ENCODE data around the gene SULF2.
"Not testable (repeated sequence)": the region's sequence is repeated elsewhere in the genome, so short reads cannot be mapped to it uniquely, and the experiment has no call there.

The SULF2 gene

DNA sequence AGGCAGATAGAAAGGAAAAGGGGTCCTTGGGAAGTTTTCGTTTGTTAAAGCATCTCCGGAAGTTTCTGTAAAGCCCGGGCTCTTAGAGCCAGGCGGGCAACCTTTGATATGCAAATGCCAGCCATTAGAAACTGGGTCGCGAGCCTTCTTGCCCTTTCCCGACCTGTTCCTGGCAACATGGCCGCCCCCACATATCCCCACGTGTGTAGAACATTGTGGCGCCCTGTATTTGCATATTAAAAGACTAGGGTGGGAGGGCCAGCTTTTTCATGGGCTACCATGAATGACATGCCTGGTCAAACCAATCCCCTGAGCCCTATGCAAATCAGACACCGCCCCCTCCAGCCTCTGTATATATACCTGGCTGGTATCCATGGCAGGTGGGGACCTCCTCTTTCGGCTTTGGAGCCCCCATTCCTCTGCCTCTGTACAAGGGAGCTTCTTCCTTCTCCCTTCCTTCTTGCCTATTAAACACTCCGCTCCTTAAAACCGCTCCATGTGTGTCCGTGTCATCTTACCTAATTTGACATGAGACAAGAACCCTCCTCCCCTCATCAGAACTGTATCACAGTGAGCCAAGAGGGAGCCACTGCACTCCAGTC, 19.0 kb upstream of the SULF2 start:
- DNase-seq = not testable (repeated sequence)

DNA sequence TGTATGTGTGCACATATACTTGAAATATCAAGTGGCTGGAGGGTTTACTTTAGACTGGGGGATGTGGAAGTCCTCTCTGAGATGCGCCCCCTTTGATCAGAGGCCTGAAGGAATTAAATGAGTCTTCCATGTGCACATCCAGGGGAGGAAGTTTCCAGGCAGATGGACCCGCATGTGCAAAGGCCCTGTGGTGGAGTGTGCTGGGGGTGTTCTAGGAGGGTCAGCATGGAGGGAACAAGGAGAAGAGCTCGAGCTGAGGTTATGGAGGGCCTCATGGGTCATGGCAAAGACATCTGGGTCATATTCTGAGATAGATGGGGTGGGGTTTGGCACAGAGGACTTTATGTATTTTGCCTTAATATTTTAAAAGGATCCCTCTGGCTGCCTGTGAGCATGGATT, 17.7 kb upstream of the SULF2 start:
- DNase-seq = no peak

DNA sequence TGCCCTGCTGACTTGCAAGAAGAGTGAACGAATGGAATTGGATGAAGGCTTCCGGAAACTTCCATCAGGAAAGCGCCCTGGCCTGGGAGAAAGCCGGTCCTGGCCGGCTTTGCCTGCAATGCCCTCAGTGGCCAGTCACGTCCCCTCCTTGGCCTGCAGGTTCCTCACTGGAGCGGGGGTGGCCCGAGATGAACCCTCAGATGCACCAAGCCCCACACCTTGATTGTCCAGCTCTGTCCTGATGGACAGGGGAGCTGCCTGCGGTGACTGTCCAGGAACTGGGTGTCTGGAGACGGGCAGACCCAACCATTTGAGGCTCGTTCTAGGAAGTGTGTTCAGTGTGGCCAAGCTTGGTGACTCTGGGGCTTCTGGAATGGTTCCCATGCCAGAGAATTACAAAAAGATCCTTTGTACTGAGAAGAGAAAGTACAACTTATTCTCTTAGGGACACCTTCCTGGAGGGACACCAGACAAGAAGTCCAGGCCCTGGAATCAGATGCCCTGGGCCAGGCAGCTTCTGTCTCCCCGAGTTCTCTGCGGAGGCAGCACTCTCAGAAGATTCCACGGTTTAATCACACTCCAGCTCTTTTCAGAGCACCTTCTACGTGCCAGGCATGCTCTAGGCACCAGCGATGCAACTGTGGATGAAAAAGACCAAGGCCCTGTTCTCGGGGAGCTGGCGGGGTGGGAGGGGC, 17.1 kb upstream of the SULF2 start:
- DNase-seq = no peak

DNA sequence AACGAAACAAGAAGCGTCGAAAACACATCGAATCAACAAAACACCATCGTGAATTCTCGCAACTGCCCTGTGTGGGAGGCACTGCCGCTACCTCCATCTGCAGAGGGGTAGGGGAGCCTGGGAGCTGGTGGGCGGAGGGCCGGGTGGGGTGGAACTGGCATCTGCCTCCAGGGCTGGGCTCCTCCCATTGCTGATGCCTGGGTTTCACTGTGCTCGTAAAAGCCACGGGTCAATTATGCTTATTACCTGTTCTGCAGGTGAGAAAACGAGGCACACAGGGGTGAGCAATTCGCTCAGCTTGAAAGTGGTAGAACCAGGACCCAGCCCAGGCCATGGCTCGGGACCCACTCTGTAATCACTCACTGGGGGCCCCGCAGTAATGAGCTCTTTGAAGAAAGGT, 16.5 kb upstream of the SULF2 start:
- DNase-seq = no peak

DNA sequence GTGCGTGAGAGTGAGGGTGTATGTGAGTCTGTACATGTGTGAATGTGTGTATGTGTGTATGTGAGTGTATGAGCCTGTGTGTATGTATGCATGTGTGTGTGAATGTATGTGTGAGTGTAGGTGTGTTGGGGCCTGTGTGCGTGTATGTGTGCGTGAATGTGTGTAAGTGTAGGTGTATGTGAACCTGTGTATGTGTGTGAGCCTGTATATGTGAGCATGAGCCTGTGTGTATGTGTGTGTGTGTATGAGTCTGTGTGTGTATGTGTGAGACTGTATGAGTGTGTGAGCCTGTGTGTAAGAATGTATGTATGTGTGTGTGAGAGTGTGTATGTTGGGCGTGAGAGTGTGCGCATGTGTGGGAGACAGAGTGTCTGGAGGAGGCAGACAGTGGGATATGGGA, 15.8 kb upstream of the SULF2 start:
- no peak for DNase-seq

DNA sequence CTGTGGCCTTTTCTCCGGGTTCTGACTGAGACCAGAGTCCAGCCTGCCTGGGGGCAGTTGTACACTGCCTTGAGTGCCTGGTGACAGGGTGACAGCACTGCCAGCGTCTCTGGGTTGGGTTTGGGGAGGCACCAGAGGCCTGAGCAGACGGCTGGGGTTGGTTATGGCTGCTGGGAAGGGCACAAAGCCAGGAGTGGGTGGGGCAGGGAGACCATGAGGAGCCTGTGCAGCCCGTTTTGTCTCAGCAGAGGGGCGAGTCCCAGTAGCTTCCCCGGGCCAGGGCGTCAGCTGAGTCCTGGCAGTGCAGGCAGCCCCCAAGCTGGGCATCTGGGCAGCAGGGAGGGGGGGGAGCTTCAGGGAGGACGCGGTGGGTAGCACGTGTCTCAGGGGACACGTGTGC, 15.3 kb upstream of the SULF2 start:
- DNase-seq = no peak

DNA sequence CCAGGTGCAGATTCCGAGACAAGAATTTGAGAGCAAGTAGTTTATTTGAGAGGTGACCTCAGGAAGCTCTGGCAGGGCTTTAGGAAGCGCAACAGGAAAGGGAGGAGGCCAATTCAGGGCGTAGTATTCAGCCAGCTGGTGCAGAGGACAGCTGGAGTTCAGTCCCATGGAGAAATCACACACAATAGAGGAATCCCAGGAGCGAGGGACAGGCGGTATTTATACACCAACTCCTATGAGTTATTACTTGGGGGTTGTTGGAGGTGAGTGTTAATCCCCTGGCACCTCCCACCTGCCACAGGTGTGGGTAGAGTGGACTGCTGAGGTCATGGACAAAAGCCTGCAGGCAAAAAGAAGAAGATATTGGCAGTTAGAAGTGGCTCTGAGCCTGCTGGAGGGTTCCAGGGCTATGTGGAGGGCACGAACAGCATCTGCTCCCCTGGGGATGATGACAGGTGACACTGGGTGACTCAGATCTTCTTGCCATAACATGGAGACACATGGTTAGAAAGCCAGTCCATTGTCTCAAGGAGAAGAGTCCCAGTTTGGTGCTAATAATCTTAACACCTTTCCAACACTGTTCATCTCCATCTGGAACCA, 13.9 kb upstream of the SULF2 start:
- peak; percentile 82 for DNase-seq

DNA sequence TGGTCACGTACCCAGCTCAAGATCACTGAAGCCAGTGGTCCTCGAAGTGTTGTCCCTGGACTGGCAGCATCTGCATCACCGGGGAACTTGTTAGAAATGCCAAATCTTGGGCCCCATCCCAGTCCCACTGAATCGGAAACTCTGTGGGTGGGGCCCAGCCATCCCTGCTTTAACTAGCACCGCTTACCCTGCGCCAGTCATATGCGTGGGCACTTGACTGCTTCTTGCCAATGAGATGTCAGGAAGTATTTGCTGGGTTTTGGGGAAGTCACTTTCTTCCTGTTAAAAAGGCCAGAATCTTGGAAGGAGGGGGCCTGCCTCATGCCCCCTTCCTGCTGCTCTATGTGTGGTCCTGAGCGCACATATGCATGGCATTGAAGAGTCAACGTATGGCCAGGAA, 11.7 kb upstream of the SULF2 start:
- DNase-seq = no peak

DNA sequence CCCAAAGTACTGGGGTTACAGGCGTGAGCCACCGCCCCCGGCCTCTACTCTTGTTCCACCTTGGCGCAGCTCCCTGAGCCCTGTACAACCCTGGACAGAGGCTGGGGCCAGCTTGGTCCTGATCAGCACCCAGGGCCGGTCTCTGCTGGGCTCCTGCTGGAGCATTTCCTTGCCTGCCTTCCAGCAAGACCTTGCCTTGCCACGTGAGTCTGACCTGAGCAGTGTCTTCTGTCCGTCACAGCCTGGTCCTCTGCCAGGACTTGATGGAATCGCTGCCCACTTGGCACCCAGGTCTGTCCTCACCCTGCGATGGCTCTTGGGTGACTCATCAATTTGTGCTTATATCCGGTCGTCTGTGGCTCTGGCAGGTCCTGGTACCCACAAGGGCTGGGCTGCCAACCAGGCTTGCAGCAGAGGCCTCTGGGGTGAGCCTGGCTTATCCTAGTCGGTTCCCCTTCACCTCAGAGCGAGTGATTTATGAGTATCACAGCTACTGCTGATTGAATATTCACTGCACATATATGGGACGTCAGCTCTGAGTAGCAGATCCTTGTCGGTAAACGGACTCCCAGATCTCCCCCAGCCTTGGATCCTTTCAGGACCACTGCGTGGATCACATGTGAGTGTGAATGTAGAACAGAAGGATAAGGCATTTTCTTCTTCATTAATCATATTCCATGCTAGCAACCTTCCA, 10.1 kb upstream of the SULF2 start:
- DNase-seq = no peak

DNA sequence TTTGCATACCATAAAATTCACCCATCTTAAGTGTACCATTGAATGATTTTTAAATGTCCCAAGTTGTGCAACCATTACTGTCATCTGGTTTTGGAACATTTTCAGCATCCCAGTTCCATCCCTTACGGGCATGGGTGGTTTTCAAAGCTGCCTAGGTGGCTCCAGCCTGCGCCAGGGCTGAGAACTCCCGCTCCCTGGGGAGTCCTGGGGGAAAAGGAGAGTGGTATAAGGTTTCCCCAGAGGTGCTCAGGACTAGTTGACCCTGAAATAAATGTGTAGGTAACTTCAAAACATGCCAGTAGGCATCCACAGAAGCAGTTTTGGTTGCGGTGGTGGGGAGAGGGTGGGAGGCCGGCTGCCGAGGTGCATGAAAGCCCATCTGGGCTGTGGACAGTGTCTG, 9.0 kb upstream of the SULF2 start:
- DNase-seq = not testable (repeated sequence)

DNA sequence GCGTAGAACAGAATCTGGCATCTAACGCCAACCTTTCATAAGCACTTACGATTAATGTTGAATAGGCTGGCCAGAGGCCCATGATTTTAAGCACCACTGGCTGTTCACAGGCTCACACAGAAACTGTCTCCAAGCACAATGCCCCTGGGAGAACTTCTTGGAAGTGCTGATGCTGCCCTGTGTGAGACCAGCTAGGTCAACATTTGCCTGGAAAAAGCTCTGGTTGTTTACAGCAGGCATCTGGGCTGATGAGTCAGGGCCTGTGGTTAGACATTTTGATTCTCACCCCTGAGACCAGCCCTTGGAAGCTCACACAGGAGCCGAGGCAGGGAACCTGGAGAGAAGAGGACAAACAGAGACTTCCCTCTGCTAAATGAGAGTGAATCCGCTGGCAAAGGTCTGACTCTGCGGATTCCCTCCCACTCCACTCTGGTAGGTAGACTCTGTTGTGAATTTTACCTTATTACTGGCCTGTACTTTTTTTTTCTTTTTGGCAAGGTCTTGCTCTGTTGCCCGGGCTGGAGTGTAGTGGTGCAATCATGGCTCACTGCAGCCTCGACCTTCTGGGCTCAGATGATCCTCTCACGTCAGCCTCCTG, 6.8 kb upstream of the SULF2 start:
- DNase-seq = peak; percentile 44

DNA sequence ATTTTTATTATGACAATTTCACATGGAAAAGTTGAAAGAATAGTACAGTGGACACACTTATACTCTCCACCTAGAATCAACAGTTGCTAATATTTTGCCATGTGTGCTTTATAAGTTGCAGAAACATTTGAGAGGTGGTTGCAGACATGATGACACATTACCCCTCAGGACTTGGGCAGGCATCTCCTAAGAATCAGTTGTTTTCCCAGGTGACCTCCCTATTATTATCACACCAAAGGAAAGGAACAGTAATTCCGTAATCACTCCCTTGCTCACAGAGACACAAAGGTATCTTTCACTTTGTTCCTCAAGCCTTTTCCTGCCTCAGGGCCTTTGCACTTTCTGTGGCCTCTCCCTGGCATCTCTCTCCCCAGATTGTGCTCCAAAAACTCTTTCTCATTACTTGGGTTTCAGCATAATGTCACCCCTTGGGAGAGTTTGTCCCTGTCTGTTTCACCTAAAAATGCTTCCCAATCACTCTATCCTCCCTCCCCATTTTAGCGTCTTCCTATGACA, 5.9 kb upstream of the SULF2 start:
- DNase-seq = no peak

DNA sequence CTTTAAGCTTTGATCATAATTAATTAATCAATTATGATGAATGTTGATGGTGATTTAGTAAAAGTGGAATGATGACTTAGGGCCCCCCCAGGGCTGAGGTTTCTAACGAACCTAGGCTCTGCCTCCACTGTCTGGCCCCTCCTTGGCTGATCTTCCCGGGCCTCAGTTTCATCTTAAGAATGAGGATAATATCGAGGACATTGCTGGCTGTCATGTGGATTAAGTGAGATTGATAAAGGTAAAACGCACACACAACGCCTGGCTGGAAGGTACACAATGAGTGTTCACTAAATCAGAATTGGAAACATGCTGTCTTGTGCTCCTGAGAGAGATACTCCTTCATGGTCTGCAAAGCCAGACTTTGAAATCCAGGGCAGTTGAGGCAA, 5.3 kb upstream of the SULF2 start:
- no peak for DNase-seq

DNA sequence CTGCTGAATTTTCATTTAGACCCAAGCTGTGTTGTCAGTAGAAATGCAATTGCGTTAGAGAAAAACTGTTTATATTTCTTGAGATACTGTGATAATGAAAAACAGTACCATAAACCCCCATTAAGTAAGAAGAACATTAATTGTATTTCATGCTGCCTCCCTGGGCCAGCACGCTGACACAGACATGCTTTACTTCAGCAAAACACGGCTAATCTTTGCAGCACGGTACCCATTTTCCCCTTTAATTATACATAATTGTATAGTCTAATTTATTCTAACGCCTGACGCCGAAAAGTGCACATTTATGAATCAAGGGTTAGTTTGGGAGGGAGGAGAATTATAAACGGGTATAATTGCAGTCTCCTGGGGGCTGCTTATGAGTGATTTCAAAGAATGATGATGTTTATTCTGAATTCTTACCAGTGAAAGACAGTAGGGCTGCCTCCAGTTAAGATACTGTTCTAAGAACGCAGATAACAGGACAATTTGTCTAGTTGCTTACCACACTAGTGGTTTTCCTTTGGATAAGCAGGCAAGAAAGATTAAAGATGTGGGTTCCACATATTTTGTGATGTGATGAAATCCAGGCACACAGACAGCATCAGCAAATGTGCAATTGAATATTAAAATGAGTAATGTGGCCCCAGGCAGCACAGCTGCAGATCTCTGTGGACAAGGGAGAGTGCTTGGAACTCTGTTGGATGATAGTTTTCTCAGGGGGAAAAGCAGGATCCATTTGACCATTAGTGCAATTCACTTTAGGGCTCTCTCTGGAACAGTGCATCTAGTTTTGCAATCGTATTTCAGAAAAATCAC, 4.7 kb upstream of the SULF2 start:
- no peak for DNase-seq

DNA sequence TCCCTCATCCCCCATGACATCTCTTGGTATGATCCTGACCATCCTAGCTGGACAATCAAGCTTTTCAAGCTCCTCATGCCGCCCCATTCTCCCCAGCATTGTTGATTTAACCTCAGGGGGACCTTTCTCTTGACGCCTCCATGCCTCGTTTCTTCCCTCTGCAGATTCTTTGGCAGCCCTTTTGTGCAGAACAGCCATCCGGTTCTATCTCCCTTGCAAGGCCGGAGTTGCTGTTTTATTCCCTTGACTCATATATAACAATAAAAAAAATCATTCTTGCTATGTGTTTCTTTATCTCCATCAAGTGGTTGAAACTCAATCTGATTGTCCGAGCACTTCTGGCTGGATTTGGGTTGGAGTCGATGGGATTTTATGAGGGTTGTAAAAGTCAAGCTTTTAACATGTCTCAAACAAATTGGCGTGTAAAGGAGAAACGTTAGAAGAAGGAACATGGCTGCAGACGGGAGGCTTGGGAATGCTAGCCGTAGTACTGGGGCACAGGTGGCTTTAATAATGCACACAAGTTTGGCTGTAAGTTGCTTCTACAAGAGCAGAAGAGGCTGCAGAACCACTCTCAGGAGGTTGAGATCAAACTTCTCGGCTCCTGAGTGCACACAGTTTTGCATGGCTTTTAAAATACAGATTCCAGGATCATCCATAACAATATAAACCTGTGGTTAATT, 3.9 kb upstream of the SULF2 start:
- DNase-seq = no peak

DNA sequence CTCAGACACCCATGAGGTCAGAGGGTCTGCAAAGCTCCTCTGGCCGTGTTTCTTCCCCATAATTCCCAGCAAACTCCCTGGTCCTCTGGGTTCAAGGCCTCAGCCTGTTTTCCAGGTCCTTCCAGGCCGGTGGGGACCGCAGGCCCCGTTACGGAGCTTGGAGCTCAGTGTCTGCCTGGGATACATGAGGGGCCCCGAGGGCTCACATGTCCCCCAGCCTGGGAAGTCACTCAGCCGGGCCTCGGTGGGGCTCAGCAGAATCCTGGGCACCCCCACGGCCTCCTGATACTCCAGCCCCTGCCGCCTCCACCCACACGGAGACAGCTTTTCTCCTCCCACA, 3.4 kb upstream of the SULF2 start:
- DNase-seq = no peak

DNA sequence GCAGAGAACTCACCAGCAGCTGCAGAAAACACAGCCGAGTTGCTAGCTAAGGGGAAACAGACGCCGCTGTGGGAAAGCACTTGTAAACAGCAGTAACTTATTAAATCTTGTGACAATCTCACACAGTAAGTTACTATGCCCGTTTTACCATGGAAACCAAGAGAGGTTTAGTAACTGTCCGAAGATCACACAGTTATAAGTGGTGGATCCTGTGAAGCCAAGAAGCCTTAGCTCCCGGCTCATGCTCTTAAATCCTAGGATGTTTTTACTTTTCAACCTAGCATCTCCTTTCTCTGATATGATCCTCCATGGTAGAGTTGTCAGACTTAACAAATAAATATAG, 1.5 kb upstream of the SULF2 start:
- no peak for DNase-seq

DNA sequence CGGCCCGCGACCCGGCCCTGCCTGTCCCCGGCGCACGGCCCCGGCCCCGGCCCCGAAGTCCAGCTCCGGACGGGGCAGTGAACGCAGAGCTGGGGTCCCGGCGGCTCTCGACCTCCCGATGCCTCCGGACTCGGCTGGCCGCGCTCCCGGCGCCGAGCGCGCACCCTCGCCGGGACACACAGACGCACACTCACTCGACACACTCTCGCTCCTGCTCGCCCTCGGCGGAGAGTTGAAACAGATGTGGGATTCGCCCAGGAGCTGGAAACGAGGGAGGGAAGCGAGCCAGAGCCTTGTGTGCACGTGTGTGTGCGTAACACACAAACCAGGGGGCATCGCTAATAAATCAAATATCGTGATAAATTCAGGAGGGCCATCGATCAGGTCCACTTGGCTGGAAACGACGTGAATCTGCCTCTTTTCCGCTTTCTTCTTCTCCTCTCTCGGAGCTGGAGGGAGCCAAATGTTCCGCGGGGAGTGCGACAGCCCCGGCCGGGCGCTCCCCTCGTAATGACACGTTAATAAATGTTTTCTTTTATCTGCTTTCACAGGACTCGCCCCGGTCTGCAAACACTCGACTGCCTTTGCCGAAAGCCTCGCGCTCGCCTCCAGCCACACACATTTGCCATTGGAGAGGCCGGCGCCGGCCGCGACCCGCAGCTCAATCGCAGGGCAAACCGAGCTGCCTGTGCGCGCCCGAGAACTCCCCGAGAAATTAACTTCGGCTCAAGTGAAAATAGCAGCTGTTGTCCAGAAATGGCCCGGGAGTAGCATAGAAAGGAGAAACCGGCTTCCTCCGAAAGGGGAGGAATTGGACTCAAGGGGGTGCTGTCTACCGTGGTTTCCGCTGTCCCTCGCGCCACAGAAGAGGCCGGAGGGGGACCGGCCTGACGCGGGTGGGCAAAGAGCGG, 828 bp upstream of the SULF2 start:
- peak; percentile 84 for DNase-seq

DNA sequence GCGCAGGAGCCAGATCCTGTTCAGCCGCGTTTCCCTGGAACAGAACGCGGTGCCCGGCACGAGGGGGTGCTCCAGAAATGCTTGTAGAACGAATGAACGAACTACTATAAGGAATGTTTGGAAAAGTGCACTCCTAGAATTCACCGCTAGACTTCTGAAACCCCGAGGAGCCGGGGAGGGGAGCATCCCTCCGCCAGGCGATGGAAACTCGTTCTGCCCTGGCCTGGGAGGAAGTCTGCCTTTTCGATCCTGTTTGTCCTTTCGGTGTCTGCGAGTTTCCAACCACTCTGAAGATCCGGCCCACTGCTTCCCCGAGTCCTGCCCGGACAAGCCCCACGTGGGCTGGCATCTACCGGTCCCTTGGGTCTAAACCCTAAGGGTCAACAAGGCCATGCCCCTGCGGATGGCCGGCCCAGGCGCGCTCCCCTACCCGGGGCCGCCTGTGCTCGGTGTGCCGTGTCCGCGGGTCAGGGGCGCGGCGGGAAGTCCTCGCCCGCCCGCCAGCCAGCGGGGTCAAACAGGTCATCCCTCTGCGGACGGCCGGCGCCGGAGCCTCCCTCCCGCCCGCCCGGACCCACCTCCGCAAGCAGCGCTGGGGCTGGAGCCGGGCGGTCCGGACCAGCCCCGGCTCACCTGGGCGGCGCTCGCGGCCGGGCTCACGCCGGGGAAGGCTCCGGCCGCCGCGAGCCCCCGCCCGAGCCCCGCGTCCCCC, 526 bp downstream of the SULF2 start:
- DNase-seq = peak; percentile 63

DNA sequence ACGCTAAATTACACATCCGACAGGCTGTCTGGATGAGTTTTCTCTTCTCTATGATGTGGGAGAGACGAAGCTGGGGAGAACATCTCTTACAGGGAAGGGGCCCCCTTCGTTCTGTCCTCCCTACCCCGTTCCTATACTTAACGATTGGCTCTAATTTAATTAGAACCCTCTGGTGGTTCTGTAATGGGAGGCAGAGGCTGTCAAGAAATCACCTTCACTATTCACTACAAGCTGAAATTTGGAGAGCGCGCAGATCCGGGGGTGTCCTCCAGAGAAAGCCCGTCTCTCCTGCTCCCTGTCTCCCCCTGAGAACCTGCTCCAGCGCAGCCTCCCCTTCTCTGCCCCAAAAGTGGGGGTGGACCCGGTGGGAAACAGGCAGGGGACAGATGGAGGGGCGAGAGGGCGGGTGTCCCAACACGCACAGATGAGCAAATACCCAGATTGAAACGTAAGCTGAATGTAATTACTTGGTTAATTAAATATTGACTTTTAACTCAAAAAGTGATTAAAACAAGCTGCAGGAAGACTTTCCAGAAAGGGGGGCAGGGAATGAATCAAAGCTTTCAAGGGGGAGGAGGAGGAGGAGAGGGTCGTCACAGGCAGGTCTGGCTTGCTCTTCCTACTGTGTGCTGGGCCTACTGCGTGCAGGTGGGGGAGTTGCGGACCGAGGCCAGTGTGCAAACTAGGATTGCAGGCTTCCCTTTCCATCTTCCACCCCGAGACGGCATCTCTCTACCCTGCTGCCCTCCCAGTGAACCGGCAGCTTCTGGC, 1.3 kb downstream of the SULF2 start:
- DNase-seq = no peak
